ENCODE results near the gene HABP4. TPM values are rescaled to one million over a fixed set of nuclear protein-coding genes. Genes with fewer than 3 reads are reported as not detected.

The HABP4 gene
- polyA plus RNA-seq, 1 experiment = 10.8 TPM

DNA sequence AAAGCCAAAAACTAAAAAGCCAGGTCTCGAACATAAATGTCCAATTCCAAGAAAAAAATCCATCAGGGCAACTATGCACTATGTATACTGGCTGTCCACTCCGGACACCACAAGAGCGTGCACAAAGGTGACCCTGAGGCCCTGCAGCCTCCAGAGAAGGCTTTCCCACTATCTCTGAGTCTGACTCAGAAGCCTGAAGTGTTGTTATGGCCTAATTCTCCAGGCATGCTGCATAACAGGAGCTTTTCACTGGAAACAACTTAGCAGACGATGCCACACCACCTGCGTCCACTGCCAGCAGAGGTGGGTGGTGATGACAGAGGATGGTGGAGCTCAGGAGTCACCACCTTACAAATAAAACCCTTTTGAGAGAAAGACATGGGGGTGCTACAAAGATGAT, 63.7 kb downstream of the HABP4 start:
- TF ChIP-seq, protein P1, sequence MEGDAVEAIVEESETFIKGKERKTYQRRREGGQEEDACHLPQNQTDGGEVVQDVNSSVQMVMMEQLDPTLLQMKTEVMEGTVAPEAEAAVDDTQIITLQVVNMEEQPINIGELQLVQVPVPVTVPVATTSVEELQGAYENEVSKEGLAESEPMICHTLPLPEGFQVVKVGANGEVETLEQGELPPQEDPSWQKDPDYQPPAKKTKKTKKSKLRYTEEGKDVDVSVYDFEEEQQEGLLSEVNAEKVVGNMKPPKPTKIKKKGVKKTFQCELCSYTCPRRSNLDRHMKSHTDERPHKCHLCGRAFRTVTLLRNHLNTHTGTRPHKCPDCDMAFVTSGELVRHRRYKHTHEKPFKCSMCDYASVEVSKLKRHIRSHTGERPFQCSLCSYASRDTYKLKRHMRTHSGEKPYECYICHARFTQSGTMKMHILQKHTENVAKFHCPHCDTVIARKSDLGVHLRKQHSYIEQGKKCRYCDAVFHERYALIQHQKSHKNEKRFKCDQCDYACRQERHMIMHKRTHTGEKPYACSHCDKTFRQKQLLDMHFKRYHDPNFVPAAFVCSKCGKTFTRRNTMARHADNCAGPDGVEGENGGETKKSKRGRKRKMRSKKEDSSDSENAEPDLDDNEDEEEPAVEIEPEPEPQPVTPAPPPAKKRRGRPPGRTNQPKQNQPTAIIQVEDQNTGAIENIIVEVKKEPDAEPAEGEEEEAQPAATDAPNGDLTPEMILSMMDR (IDR thresholded peaks at IDR 0.05; ENCODE audit: low read depth, low read length) = no peak
- H3K9me3 ChIP-seq (ENCODE audit: control insufficient read depth, insufficient read depth, low read length) = no peaks in the 10 kb centered on the region
- H3K27ac ChIP-seq (ENCODE audit: low read depth, low read length) = peak overlapping the region; percentile 0
- ChIA-PET CTCF (no interaction called here), POLR2A (no interaction called here)
- H3K4me3 ChIP-seq (ENCODE audit: low read depth, low read length) = no peak overlapping the region
- H3K27me3 ChIP-seq (ENCODE audit: control insufficient read depth, insufficient read depth, low read length) = no peaks in the 10 kb centered on the region
- no peak for DNase-seq (ENCODE audit: low read depth, low spot score)

DNA sequence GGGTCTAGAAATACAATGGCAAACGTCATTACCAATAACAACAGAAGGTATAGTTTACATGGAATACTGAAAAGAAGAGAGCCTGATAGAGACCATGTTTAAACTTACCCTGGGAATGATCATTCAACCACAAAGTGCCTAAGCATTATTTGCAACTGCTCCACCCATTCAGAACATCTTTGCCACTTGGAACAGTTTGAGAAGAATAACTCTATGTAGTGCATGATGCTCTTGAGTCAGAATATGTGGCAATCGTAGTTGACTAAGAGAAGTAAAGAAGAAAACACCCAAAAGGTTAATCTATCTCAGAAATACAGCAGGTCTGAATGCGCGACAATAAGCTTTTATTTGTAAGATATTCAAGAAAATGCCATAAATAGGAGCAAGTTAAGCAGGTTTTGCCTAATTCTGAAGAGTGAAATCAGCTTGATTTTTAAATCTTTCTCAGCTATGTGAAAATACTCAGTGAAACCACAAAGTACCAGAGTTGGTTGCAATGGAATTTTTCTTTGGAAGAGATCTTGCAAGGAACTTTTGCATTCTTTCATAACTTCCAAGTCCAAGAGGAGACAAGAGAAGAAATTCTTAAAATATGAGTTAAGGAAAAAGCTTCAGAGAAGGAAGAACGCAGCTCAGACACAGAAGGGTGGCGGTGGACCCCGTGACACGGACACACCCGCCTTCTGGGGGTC, 64.3 kb downstream of the HABP4 start:
- Histone ChIP-seq H3K27me3 (ENCODE audit: control insufficient read depth, insufficient read depth, low read length) (no peaks in the 10 kb centered on the region), H3K9me3 (ENCODE audit: control insufficient read depth, insufficient read depth, low read length) (no peaks in the 10 kb centered on the region), H3K4me3 (ENCODE audit: low read depth, low read length) (no peak overlapping the region), H3K27ac (ENCODE audit: low read depth, low read length) (peak overlapping the region; percentile 68)
- TF ChIP-seq, protein P1 (IDR thresholded peaks at IDR 0.05; ENCODE audit: low read depth, low read length) = no peak
- CTCF ChIA-PET = interaction anchor here (0.8 kb wide), 1 partner anchor 138 kb away, joined by 3 read pairs; no protein-coding TSS in a partner anchor
- DNase-seq (ENCODE audit: low read depth, low spot score) = no peak
- POLR2A ChIA-PET = interaction anchor here (0.6 kb wide), 1 partner anchor 62 kb away, joined by 3 read pairs; no protein-coding TSS in a partner anchor

DNA sequence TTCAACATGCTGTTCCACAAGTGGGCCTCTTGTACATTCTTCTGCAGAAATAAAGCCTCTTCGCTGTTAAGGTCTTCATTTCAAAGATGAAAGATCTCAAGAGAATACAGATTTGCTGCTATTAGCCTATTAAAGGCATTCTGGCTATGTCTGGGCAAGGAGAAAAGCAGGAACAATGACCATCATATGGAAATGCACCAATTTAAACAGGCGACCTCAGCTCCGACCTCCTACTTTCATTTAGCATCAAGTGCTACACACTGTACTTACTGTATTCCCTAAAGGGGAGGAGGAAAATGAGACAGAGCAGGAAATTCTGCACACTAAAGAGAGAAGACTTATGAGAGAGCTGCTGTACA, 64.8 kb downstream of the HABP4 start:
- Histone ChIP-seq H3K4me3 (ENCODE audit: low read depth, low read length) (no peak overlapping the region), H3K27me3 (ENCODE audit: control insufficient read depth, insufficient read depth, low read length) (no peaks in the 10 kb centered on the region), H3K27ac (ENCODE audit: low read depth, low read length) (peak overlapping the region; percentile 68), H3K9me3 (ENCODE audit: control insufficient read depth, insufficient read depth, low read length) (no peaks in the 10 kb centered on the region)
- ChIA-PET POLR2A (interaction anchor here (0.6 kb wide), 1 partner anchor 62 kb away, joined by 3 read pairs; no protein-coding TSS in a partner anchor), CTCF (interaction anchor here (0.8 kb wide), 1 partner anchor 138 kb away, joined by 3 read pairs; no protein-coding TSS in a partner anchor)
- DNase-seq (ENCODE audit: low read depth, low spot score) = no peak
- TF ChIP-seq, protein P1 (IDR thresholded peaks at IDR 0.05; ENCODE audit: low read depth, low read length) = no peak

DNA sequence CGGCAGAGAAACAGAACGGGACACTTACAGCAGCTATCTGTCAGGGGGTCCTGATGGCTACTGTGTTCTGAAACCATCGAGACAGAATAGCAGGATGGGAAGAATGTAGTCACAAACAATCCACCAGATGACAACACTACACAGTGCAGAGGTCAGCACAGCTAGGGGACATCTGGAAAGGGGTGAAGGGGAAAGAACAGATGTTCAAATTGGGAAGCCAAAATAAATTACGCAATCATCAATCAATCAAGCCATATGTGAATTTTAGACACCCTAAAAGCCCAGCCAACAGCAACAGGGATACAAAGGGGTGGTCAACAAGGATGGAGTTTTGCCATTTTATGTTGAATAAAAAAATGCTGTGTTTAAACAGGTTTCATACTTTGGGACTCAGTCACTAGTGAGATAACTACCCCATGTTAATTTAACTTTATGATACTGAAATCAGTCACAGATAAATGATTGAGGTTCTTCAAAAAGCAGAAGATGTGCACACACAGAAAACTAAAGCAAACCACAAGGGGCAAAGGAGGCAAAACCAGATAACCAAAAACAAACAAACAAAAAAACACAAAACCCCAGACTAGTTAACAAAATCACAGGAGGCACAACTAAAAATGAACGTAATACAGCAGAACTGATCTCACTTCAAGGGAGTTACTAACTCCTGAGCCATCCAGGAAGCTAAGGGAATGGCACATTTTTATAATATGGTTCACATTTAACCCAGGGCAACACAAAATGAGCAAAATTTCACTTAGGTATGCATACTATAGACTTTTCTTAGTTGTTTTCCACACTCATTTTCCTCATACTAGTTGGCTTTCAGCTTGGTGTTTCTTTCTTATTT, 65.9 kb downstream of the HABP4 start:
- H3K9me3 ChIP-seq (ENCODE audit: control insufficient read depth, insufficient read depth, low read length) = no peaks in the 10 kb centered on the region
- TF ChIP-seq, protein P1 (IDR thresholded peaks at IDR 0.05; ENCODE audit: low read depth, low read length) = no peak
- no peak for DNase-seq (ENCODE audit: low read depth, low spot score)
- H3K27me3 ChIP-seq (ENCODE audit: control insufficient read depth, insufficient read depth, low read length) = no peaks in the 10 kb centered on the region
- H3K27ac ChIP-seq (ENCODE audit: low read depth, low read length) = no peak overlapping the region
- no peak overlapping the region for H3K4me3 ChIP-seq (ENCODE audit: low read depth, low read length)
- ChIA-PET CTCF (no interaction called here), POLR2A (no interaction called here)

DNA sequence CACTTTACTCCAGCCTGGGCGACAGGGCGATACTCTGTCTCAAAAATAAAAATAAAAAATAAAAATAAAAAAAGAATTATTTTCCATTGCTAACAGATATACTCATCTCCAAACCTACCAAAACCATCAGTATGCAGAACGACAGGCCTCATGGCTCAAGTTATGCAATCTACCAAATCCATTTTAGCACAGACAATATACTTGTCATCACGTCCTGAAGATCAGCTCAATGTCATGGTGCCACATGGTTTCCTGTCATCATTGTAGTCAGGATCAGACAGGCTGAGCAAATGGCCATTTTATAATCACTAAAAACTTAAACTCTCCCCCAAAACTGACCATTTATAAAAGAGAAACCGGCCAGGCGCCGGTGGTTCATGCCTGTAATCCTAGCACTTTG, 69.1 kb downstream of the HABP4 start:
- Histone ChIP-seq H3K4me3 (ENCODE audit: low read depth, low read length) (no peak overlapping the region), H3K9me3 (ENCODE audit: control insufficient read depth, insufficient read depth, low read length) (no peaks in the 10 kb centered on the region), H3K27ac (ENCODE audit: low read depth, low read length) (no peak overlapping the region), H3K27me3 (ENCODE audit: control insufficient read depth, insufficient read depth, low read length) (no peaks in the 10 kb centered on the region)
- TF ChIP-seq, protein P1 (IDR thresholded peaks at IDR 0.05; ENCODE audit: low read depth, low read length) = no peak
- no peak for DNase-seq (ENCODE audit: low read depth, low spot score)
- ChIA-PET CTCF (interaction anchor here (0.7 kb wide), 1 partner anchor 55 kb away, joined by 9 read pairs; no protein-coding TSS in a partner anchor), POLR2A (no interaction called here)
